KMS-11 (cell line): ENCODE data around the gene FSIP1.

Source experiments
- H2AFZ ChIP-seq: fragments of 200-600 bp; sonication (generic); 2 replicates; pipeline ENCODE4 v1.6.1; 2016; ENCODE audit warnings: antibody characterized with exemption, mixed run types, low read depth
- H3K27ac ChIP-seq: fragments of 200-600 bp; sonication (generic); 2 replicates; pipeline ENCODE4 v1.6.1; 2016; ENCODE audit warnings: mild to moderate bottlenecking, mixed run types
- H3K27me3 ChIP-seq: fragments of 200-600 bp; sonication (generic); 2 replicates; pipeline ENCODE4 v1.6.1; 2017; ENCODE audit warnings: mild to moderate bottlenecking, low read depth, mixed run types, moderate library complexity; ENCODE audit not compliant: insufficient read depth
- H3K36me3 ChIP-seq: fragments of 200-600 bp; sonication (generic); 2 replicates; pipeline ENCODE4 v1.6.1; 2017; ENCODE audit warnings: mild to moderate bottlenecking, mixed run types; ENCODE audit not compliant: insufficient read depth
- H3K4me1 ChIP-seq: fragments of 200-600 bp; sonication (generic); 2 replicates; pipeline ENCODE4 v1.6.1; 2016; ENCODE audit warnings: mild to moderate bottlenecking, low read depth, mixed run types; ENCODE audit not compliant: poor library complexity, severe bottlenecking
- H3K4me2 ChIP-seq: fragments of 200-600 bp; sonication (generic); 2 replicates; pipeline ENCODE4 v1.7.0; 2016; ENCODE audit warnings: mild to moderate bottlenecking, mixed run types
- H3K4me3 ChIP-seq: fragments of 200-600 bp; sonication (generic); IDR thresholded peaks from 2 replicates; pipeline ENCODE4 v1.6.1; 2017; ENCODE audit warnings: low read depth, low read length, mixed read lengths; ENCODE audit not compliant: insufficient read depth
- H3K79me2 ChIP-seq: fragments of 200-600 bp; sonication (generic); 2 replicates; pipeline ENCODE4 v1.6.1; 2016; ENCODE audit warnings: low read depth, mixed run types; ENCODE audit not compliant: insufficient read depth
- H3K9ac ChIP-seq: fragments of 200-600 bp; sonication (generic); 2 replicates; pipeline ENCODE4 v1.6.1; 2016; ENCODE audit warnings: mild to moderate bottlenecking, mixed run types
- H4K20me1 ChIP-seq: fragments of 200-600 bp; sonication (generic); 2 replicates; pipeline ENCODE4 v1.6.1; 2016; ENCODE audit warnings: mild to moderate bottlenecking, mixed run types; ENCODE audit not compliant: insufficient read depth
- TF ChIP-seq, protein P1 (sequence below): fragments of 200-600 bp; sonication (generic); conservative IDR thresholded peaks from 2 replicates; pipeline ENCODE4 v1.6.1; 2017; ENCODE audit warnings: low read depth, mild to moderate bottlenecking, antibody characterized with exemption, low read length, moderate library complexity, mixed read lengths

Gene FSIP1

DNA sequence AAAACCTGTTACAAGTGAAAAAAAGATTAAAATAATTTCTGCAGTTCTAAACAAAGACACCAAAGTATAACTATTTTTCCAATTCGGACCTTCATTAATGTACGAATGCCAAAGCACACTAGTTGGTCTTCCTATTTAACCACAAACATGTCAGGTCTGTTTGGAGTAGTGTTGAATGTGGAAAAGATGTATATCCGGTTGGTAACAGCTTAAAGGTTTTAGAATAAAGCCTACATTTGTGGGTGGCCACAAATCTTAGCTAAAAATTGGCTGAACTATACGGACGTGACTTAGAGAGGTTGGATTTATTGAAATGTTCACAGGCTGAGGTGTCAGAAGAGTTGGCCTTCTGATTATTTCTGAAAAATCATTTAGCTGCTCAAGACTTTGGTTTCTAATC lies 78.4 kb downstream of the FSIP1 start:
- TF ChIP-seq, protein P1, sequence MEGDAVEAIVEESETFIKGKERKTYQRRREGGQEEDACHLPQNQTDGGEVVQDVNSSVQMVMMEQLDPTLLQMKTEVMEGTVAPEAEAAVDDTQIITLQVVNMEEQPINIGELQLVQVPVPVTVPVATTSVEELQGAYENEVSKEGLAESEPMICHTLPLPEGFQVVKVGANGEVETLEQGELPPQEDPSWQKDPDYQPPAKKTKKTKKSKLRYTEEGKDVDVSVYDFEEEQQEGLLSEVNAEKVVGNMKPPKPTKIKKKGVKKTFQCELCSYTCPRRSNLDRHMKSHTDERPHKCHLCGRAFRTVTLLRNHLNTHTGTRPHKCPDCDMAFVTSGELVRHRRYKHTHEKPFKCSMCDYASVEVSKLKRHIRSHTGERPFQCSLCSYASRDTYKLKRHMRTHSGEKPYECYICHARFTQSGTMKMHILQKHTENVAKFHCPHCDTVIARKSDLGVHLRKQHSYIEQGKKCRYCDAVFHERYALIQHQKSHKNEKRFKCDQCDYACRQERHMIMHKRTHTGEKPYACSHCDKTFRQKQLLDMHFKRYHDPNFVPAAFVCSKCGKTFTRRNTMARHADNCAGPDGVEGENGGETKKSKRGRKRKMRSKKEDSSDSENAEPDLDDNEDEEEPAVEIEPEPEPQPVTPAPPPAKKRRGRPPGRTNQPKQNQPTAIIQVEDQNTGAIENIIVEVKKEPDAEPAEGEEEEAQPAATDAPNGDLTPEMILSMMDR = no peak
- Histone ChIP-seq H3K36me3 (no peaks in the 10 kb centered on the region), H2AFZ (no peak overlapping the region), H3K4me1 (no peaks in the 10 kb centered on the region), H3K79me2 (no peaks in the 10 kb centered on the region), H4K20me1 (no peaks in the 10 kb centered on the region), H3K4me2 (no peak overlapping the region), H3K27me3 (no peaks in the 10 kb centered on the region), H3K4me3 (no peak overlapping the region), H3K9ac (no peak overlapping the region), H3K27ac (no peak overlapping the region)

DNA sequence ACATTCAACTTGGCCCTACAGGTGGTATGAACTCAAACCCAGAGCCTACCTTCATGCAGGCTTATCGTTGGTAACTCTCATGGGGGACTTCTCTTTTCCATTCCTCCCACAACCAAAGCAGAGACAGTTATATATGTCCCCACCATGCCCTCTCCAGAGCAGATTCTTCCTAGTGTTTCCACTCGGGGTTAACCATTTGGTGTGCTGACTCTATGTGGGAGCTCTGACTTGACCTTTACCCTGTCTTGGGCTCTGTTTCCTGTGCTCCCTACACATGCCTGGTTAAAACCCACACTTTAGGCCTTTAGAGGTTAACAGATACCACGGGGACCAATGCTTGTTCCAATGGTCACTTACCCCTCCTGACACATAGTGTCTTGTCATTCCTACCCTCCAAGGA lies 80.7 kb downstream of the FSIP1 start:
- H3K4me3 ChIP-seq = no peak overlapping the region
- H2AFZ ChIP-seq = no peak overlapping the region
- H3K27me3 ChIP-seq = no peaks in the 10 kb centered on the region
- H3K9ac ChIP-seq = no peak overlapping the region
- H3K4me1 ChIP-seq = no peaks in the 10 kb centered on the region
- no peaks in the 10 kb centered on the region for H3K79me2 ChIP-seq
- TF ChIP-seq, protein P1 = no peak
- no peak overlapping the region for H3K27ac ChIP-seq
- no peaks in the 10 kb centered on the region for H4K20me1 ChIP-seq
- H3K36me3 ChIP-seq = no peaks in the 10 kb centered on the region
- no peak overlapping the region for H3K4me2 ChIP-seq

DNA sequence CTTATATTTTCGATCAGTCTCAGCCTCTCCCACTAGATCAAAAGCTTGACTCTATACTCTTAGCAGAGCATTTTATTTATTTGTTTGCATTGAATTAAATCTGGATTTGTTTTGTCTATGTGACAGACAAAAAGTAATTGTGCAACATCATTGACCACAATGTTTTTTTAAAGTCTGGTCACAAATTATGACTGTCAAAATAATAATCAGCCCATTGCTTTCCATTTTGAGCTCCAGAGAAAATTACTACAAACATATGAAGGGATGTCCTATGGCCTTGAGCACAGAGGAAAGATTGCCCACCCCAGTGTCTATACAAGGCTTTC lies 82.3 kb downstream of the FSIP1 start:
- H3K79me2 ChIP-seq = no peaks in the 10 kb centered on the region

DNA sequence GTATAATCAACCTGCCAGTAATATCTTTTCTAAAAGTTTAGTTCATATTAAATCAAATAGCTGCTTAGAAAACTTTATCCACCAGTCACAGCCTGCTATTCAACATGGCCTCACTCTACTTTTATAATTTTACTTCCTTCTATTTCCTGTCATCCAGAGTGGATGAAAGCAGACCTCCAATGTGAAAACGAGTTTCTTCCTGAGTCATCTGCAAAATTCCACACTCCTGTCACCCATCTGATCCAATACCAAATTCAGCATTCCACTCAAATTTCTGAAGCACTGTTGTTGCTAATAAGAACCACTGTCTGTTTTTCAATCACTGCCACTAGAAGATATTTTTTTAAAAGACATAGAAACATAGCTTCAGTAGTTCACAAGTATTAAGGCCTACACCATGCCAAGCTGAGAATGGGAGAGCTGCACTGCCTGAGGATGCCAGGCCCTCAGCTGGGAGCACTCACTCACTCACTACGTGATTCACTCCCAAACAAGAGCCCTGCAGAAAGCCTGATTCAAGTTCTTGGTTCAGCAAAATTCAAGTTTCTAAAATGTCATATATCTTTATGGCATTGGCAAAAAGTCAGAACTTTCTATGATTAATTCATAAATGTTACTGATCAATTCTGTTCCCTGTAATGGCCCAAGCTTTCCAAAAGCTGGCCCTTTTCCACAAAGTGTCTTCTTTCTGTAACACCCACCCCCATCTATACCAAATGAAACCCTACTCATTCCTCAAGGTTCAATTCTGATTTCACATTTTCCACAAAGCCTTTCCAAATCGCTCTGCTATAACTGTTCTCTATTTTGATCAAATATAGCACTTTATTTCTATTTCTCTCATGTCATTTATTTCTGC lies 82.9 kb downstream of the FSIP1 start:
- H3K4me1 ChIP-seq = no peaks in the 10 kb centered on the region
- no peak overlapping the region for H3K27ac ChIP-seq
- no peak overlapping the region for H3K4me2 ChIP-seq
- no peaks in the 10 kb centered on the region for H4K20me1 ChIP-seq
- TF ChIP-seq, protein P1 = no peak
- no peak overlapping the region for H2AFZ ChIP-seq
- H3K36me3 ChIP-seq = no peaks in the 10 kb centered on the region
- no peak overlapping the region for H3K9ac ChIP-seq
- no peak overlapping the region for H3K4me3 ChIP-seq
- no peaks in the 10 kb centered on the region for H3K79me2 ChIP-seq
- no peaks in the 10 kb centered on the region for H3K27me3 ChIP-seq

More for the DNA sequence above, 82.3 kb downstream of the FSIP1 start:
- no peak overlapping the region for H3K9ac ChIP-seq
- no peak overlapping the region for H3K4me3 ChIP-seq
- H3K27ac ChIP-seq = no peak overlapping the region
- no peaks in the 10 kb centered on the region for H3K36me3 ChIP-seq
- H4K20me1 ChIP-seq = no peaks in the 10 kb centered on the region
- TF ChIP-seq, protein P1 = no peak
- H3K4me2 ChIP-seq = no peak overlapping the region
- no peaks in the 10 kb centered on the region for H3K27me3 ChIP-seq
- no peaks in the 10 kb centered on the region for H3K4me1 ChIP-seq
- H2AFZ ChIP-seq = no peak overlapping the region
